Coronary artery (tissue), 2 donors: ENCODE results near the gene MBTPS2.

Experiments used
- DNase-seq: peaks from one replicate; pipeline ENCODE4 v3.0.0-alpha.2; 2017; ENCODE audit warnings: low spot score
- H3K27ac ChIP-seq, 2 donors: fragments of 200-600 bp; sonication (generic); one replicate each; pipeline ENCODE4 v1.5.1; 2016 to 2019
- H3K4me3 ChIP-seq: fragments of 200-600 bp; sonication (generic); 2 replicates; pipeline ENCODE4 v1.5.1; 2016; ENCODE audit warnings: mild to moderate bottlenecking, moderate library complexity
- CTCF ChIP-seq: fragments of 200-600 bp; sonication (generic); IDR thresholded peaks from one replicate; pipeline ENCODE4 v1.5.1; 2019; ENCODE audit warnings: antibody characterized with exemption

Gene MBTPS2

GRCh38 chrX:21875013-21875412, 35.6 kb downstream of the MBTPS2 start:
- no peak for TF ChIP-seq CTCF
- Histone ChIP-seq H3K27ac (no peak overlapping the region), H3K4me3 (no peak overlapping the region)
- DNase-seq, result no peak

DNA sequence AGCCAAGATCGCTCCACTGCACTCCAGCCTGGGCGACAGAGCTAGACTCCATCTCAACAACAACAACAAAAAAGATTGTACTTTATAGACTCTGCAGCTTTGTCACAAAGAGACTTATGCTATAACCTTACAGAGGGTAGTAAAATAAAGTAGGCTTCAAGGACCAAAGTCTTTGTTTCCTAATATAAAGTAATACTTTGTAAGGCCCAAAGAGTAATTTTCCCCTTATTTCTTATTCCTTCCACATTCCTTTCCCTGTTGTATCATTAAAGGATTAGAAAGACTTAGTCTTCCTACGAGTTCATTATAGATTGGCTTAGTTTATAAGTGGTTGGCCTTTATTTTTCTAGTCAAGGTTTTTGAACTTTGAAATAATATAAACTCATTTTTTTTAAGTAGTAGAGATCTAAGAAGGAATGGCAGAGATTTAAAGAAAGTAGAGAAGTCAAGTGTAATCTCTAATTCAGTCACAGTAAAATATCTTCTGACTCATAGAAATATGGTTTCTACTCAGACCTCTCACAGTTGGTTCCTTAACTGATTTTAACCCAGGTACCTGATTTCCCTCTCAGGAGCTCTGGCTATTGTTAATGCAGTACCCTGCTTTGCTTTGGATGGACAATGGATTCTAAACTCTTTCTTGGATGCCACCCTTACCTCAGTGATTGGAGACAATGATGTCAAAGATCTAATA, 42.6 kb downstream of the MBTPS2 start:
- Histone ChIP-seq H3K4me3 (no peak overlapping the region), H3K27ac (no peak overlapping the region)
- no peak for TF ChIP-seq CTCF
- no peak for DNase-seq

GRCh38 chrX:21883258-21883657, 43.8 kb downstream of the MBTPS2 start:
- TF ChIP-seq CTCF, result no peak
- H3K4me3 ChIP-seq, result no peak overlapping the region
- no peak overlapping the region for H3K27ac ChIP-seq
- DNase-seq, result no peak

GRCh38 chrX:21885568-21885967, 46.2 kb downstream of the MBTPS2 start:
- no peak for DNase-seq
- Histone ChIP-seq H3K4me3 (no peak overlapping the region), H3K27ac (no peak overlapping the region)
- no peak for TF ChIP-seq CTCF

- no peak overlapping the region for H3K27ac ChIP-seq
- DNase-seq, result no peak
- no peak for TF ChIP-seq CTCF
- H3K4me3 ChIP-seq, result no peak overlapping the region
Observed at GRCh38 chrX:21905313-21905712, 65.9 kb downstream of the MBTPS2 start.

DNA sequence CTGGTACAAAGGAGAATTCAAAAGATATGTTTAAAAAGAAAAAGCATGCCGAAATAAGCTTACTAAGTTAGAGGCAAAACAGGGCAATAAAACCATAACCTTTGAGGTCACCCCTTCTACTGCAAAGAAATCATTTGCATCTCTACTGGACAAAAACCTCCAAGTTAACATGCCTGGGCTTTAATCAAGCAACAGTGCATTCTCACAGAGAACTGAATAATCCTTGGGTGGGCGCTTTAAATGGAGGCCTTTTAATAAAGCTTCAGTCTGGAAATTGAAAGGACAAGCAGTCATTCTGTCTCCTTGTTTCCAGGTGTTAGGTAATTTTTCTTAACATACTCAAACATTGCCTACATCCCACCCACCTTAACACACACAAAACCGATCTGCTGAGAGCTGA, 66.5 kb downstream of the MBTPS2 start:
- H3K4me3 ChIP-seq, result no peak overlapping the region
- no peak for TF ChIP-seq CTCF
- DNase-seq, result no peak
- no peak overlapping the region for H3K27ac ChIP-seq

GRCh38 chrX:21907260-21907659, 67.8 kb downstream of the MBTPS2 start:
- TF ChIP-seq CTCF, result no peak
- no peak for DNase-seq
- Histone ChIP-seq H3K4me3 (no peak overlapping the region), H3K27ac (no peak overlapping the region)
